Neural cell (in vitro differentiated cells): ENCODE results near the gene ZNF189.

Source experiments
- EP300 ChIP-seq: fragments of 450-650 bp; conservative IDR thresholded peaks from 2 replicates; pipeline ENCODE4 v1.6.1; 2014; ENCODE audit warnings: antibody characterized with exemption, mild to moderate bottlenecking, moderate library complexity; ENCODE audit not compliant: poor library complexity, severe bottlenecking
- EZH2 ChIP-seq: fragments of 200-600, 300-800 bp; shearing (Covaris generic), sonication (generic); IDR thresholded peaks from 2 replicates; pipeline ENCODE4 v1.6.1; 2014; ENCODE audit warnings: antibody characterized with exemption, low read length, borderline replicate concordance, mild to moderate bottlenecking; ENCODE audit not compliant: insufficient read depth, poor library complexity, severe bottlenecking
- POLR2AphosphoS5 ChIP-seq: IDR thresholded peaks from 2 replicates; pipeline ENCODE4 v1.6.1; 2012
- RAD21 ChIP-seq: fragments of 450-650 bp; conservative IDR thresholded peaks from 2 replicates; pipeline ENCODE4 v1.6.1; 2014; ENCODE audit warnings: antibody characterized with exemption, mild to moderate bottlenecking, moderate library complexity
- SMC3 ChIP-seq: fragments of 450-650 bp; conservative IDR thresholded peaks from 2 replicates; pipeline ENCODE4 v1.6.1; 2014; ENCODE audit warnings: antibody characterized with exemption, mild to moderate bottlenecking, moderate library complexity; ENCODE audit not compliant: poor library complexity
- TAF1 ChIP-seq: IDR thresholded peaks from 2 replicates; pipeline ENCODE4 v1.6.1; 2012; ENCODE audit warnings: low read depth
- TF ChIP-seq, protein P1 (sequence below): fragments of 450-650 bp; IDR thresholded peaks from 2 replicates; pipeline ENCODE4 v1.5.1; 2014; ENCODE audit warnings: antibody characterized with exemption, mild to moderate bottlenecking, moderate library complexity; ENCODE audit not compliant: poor library complexity, severe bottlenecking
- TF ChIP-seq, protein P2 (sequence below): IDR thresholded peaks from 2 replicates; pipeline ENCODE4 v1.6.1; 2012; ENCODE audit warnings: borderline replicate concordance

DNA sequence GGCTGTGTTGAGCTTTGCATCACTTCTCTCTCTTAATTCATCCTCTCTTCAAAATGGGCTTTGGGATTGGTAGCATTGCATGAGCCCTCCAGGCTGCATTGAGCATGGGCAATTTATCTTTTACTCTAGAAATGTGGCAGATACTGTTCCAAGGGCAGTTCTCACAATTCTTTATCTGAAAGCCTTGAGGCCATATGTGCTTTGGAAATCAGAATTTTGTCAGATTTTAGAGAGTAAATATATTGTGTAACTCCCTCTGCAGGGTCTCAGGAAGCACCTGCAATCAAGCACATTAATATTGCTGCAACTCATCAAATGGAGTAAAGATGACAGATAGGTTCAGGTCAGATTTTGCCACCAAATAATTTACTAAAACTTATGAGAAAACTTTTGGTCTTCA is 19.3 kb downstream of the ZNF189 start:
- TF ChIP-seq EZH2: no peak
- TF ChIP-seq, protein P1, sequence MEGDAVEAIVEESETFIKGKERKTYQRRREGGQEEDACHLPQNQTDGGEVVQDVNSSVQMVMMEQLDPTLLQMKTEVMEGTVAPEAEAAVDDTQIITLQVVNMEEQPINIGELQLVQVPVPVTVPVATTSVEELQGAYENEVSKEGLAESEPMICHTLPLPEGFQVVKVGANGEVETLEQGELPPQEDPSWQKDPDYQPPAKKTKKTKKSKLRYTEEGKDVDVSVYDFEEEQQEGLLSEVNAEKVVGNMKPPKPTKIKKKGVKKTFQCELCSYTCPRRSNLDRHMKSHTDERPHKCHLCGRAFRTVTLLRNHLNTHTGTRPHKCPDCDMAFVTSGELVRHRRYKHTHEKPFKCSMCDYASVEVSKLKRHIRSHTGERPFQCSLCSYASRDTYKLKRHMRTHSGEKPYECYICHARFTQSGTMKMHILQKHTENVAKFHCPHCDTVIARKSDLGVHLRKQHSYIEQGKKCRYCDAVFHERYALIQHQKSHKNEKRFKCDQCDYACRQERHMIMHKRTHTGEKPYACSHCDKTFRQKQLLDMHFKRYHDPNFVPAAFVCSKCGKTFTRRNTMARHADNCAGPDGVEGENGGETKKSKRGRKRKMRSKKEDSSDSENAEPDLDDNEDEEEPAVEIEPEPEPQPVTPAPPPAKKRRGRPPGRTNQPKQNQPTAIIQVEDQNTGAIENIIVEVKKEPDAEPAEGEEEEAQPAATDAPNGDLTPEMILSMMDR: no peak
- TF ChIP-seq SMC3: no peak
- no peak for TF ChIP-seq EP300
- TF ChIP-seq RAD21: no peak
- TF ChIP-seq TAF1: no peak
- TF ChIP-seq, protein P2, sequence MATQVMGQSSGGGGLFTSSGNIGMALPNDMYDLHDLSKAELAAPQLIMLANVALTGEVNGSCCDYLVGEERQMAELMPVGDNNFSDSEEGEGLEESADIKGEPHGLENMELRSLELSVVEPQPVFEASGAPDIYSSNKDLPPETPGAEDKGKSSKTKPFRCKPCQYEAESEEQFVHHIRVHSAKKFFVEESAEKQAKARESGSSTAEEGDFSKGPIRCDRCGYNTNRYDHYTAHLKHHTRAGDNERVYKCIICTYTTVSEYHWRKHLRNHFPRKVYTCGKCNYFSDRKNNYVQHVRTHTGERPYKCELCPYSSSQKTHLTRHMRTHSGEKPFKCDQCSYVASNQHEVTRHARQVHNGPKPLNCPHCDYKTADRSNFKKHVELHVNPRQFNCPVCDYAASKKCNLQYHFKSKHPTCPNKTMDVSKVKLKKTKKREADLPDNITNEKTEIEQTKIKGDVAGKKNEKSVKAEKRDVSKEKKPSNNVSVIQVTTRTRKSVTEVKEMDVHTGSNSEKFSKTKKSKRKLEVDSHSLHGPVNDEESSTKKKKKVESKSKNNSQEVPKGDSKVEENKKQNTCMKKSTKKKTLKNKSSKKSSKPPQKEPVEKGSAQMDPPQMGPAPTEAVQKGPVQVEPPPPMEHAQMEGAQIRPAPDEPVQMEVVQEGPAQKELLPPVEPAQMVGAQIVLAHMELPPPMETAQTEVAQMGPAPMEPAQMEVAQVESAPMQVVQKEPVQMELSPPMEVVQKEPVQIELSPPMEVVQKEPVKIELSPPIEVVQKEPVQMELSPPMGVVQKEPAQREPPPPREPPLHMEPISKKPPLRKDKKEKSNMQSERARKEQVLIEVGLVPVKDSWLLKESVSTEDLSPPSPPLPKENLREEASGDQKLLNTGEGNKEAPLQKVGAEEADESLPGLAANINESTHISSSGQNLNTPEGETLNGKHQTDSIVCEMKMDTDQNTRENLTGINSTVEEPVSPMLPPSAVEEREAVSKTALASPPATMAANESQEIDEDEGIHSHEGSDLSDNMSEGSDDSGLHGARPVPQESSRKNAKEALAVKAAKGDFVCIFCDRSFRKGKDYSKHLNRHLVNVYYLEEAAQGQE: no peak
- TF ChIP-seq POLR2AphosphoS5: no peak
